HCT116 (cell line): ENCODE results near the gene ACSS1. TPM values are rescaled to one million over a fixed set of nuclear protein-coding genes. Genes with fewer than 3 reads are reported as not detected.

Experiments used
- ATAC-seq: fragments of 200-7000 bp; cut with Tn5 transposase; 2 replicates; pipeline ENCODE4 v1.9.1; 2020; ENCODE audit warnings: mild to moderate bottlenecking, moderate library complexity
- BruUV-seq: library from RNA; stranded (reverse); fragments of 400-500 nt; replicated peaks from 2 replicates; lab custom pipeline; 2021; lab: Mats Ljungman, UMichigan
- CTCF ChIA-PET: fragments of 300-600 bp; sonication (Branson Sonifier 250); formaldehyde crosslinking; loops from one replicate; lab custom pipeline; 2021; ENCODE audit warnings: antibody characterized with exemption; lab: Charles Lee
- POLR2A ChIA-PET: fragments of 300-600, 350-600 bp; sonication (Branson Sonifier 250); formaldehyde crosslinking; loops from one replicate; lab custom pipeline; 2021; ENCODE audit warnings: antibody characterized with exemption; lab: Charles Lee
- RAD21 ChIA-PET, 2 experiments: fragments of 300-600 bp; sonication (Branson Sonifier 250); formaldehyde crosslinking; loops; one replicate each; lab custom pipeline; 2023; ENCODE audit warnings: low total read pairs in 2 of 2; ENCODE audit not compliant: uncharacterized antibody in 2 of 2, unreplicated experiment in 2 of 2, low non-redundant PET in 1 of 2; lab: Charles Lee
- DNase-seq: peaks from one replicate; pipeline ENCODE4 v3.0.0-alpha.2; 2010; ENCODE audit warnings: low read depth, low spot score
- H2AFZ ChIP-seq: fragments of 200-600 bp; shearing (Covaris generic), sonication (generic); 2 replicates; pipeline ENCODE4 v1.6.1; 2017; ENCODE audit warnings: low read depth, mixed run types, mixed read lengths, antibody characterized with exemption, low read length; ENCODE audit not compliant: poor library complexity, severe bottlenecking
- H3K27ac ChIP-seq: 2 replicates; pipeline ENCODE4 v1.5.1; 2012; ENCODE audit warnings: low read depth, low read length
- H3K27me3 ChIP-seq: fragments of 200-600 bp; sonication (generic); 2 replicates; pipeline ENCODE4 v1.6.1; 2016; ENCODE audit warnings: mixed run types, low read length, mixed read lengths; ENCODE audit not compliant: insufficient read depth
- H3K36me3 ChIP-seq, 2 experiments: fragments of 200-500 bp in 1 of 2; fragments of 200-600 bp in 1 of 2; sonication (Bioruptor generic) in 1 of 2; sonication (generic) in 1 of 2; 2 replicates each; pipeline versions ENCODE4 v1.5.1 to v1.6.1; 2014 to 2016; ENCODE audit warnings: low read length in 2 of 2, inconsistent platforms in 1 of 2, mixed read lengths in 1 of 2, mixed run types in 1 of 2; ENCODE audit not compliant: insufficient read depth in 2 of 2, control insufficient read depth in 1 of 2
- H3K4me1 ChIP-seq, 2 experiments: fragments of 200-600 bp in 1 of 2; sonication (generic) in 1 of 2; 2 replicates each; pipeline versions ENCODE4 v1.5.1 to v1.6.1; 2012 to 2017; ENCODE audit warnings: low read length in 2 of 2, inconsistent platforms in 1 of 2, mild to moderate bottlenecking in 1 of 2, mixed read lengths in 1 of 2, mixed run types in 1 of 2, moderate library complexity in 1 of 2; ENCODE audit not compliant: insufficient read depth in 2 of 2, control insufficient read depth in 1 of 2
- H3K4me2 ChIP-seq: fragments of 200-600 bp; sonication (generic); 2 replicates; pipeline ENCODE4 v1.6.1; 2017; ENCODE audit warnings: mixed run types, low read length, mixed read lengths
- H3K4me3 ChIP-seq, 2 experiments: fragments of 200-600 bp in 1 of 2; sonication (generic) in 1 of 2; replicated peaks in 1 of 2; 2 replicates each; pipeline ENCODE4 v1.5.1; 2011 to 2016; ENCODE audit warnings: low read length in 2 of 2, control low read depth in 1 of 2, low read depth in 1 of 2, mild to moderate bottlenecking in 1 of 2, mixed read lengths in 1 of 2, mixed run types in 1 of 2
- H3K79me2 ChIP-seq: fragments of 200-600 bp; sonication (generic); 2 replicates; pipeline ENCODE4 v1.6.1; 2017; ENCODE audit warnings: mild to moderate bottlenecking, mixed run types, low read length, moderate library complexity, mixed read lengths; ENCODE audit not compliant: insufficient read depth
- H3K9ac ChIP-seq: fragments of 200-600 bp; sonication (generic); 2 replicates; pipeline ENCODE4 v1.6.1; 2016; ENCODE audit warnings: low read length, mixed read lengths
- H3K9me2 ChIP-seq: fragments of 200-600 bp; sonication (generic), shearing (Covaris generic); 2 replicates; pipeline ENCODE4 v1.6.1; 2017; ENCODE audit warnings: mixed run types, mild to moderate bottlenecking, moderate library complexity; ENCODE audit not compliant: insufficient read depth
- H3K9me3 ChIP-seq, 2 experiments: fragments of 200-500 bp in 1 of 2; fragments of 200-600 bp in 1 of 2; sonication (Bioruptor generic) in 1 of 2; sonication (generic) in 1 of 2; 2 replicates each; pipeline ENCODE4 v1.6.1; 2014 to 2017; ENCODE audit warnings: low read length in 2 of 2, mixed read lengths in 2 of 2, inconsistent platforms in 1 of 2, low read depth in 1 of 2, mild to moderate bottlenecking in 1 of 2, mixed run types in 1 of 2, moderate library complexity in 1 of 2; ENCODE audit not compliant: control insufficient read depth in 1 of 2, insufficient read depth in 1 of 2
- H4K20me1 ChIP-seq: fragments of 200-600 bp; sonication (generic), shearing (Covaris generic); 2 replicates; pipeline ENCODE4 v1.6.1; 2017; ENCODE audit warnings: mixed run types, mild to moderate bottlenecking, moderate library complexity; ENCODE audit not compliant: insufficient read depth
- ATF3 ChIP-seq: IDR thresholded peaks from 2 replicates; pipeline ENCODE4 v1.6.1; 2012
- CBX3 ChIP-seq: IDR thresholded peaks from 2 replicates; pipeline ENCODE4 v1.6.1; 2012; ENCODE audit warnings: low read depth
- CEBPB ChIP-seq: IDR thresholded peaks from 2 replicates; pipeline ENCODE4 v1.6.1; 2012; ENCODE audit warnings: low read depth
- EGR1 ChIP-seq: IDR thresholded peaks from 2 replicates; pipeline ENCODE4 v1.6.1; 2012; ENCODE audit warnings: low read depth
- ELF1 ChIP-seq: IDR thresholded peaks from 2 replicates; pipeline ENCODE4 v1.6.1; 2012; ENCODE audit warnings: low read depth, borderline replicate concordance
- EZH2 ChIP-seq: fragments of 200-600 bp; sonication (generic); IDR thresholded peaks from 2 replicates; pipeline ENCODE4 v1.6.1; 2017; ENCODE audit warnings: antibody characterized with exemption, mixed run types
- EZH2phosphoT487 ChIP-seq: fragments of 200-600 bp; IDR thresholded peaks from 2 replicates; pipeline ENCODE4 v1.6.1; 2018; ENCODE audit warnings: antibody characterized with exemption, borderline replicate concordance
- FOSL1 ChIP-seq: IDR thresholded peaks from 2 replicates; pipeline ENCODE4 v1.6.1; 2012; ENCODE audit warnings: low read depth
- MAX ChIP-seq: IDR thresholded peaks from 2 replicates; pipeline ENCODE4 v1.6.1; 2012
- POLR2A ChIP-seq: IDR thresholded peaks from 2 replicates; pipeline ENCODE4 v1.7.0; 2011; ENCODE audit warnings: borderline replicate concordance; ENCODE audit not compliant: insufficient read depth, insufficient read length; ENCODE audit errors: extremely low read depth
- RAD21 ChIP-seq: IDR thresholded peaks from 2 replicates; pipeline ENCODE4 v1.6.1; 2012; ENCODE audit warnings: low read depth, mild to moderate bottlenecking
- SIN3A ChIP-seq: IDR thresholded peaks from 2 replicates; pipeline ENCODE4 v1.6.1; 2012; ENCODE audit warnings: low read depth
- SP1 ChIP-seq: IDR thresholded peaks from 2 replicates; pipeline ENCODE4 v1.6.1; 2012; ENCODE audit warnings: low read depth
- SRF ChIP-seq: IDR thresholded peaks from 2 replicates; pipeline ENCODE4 v1.6.1; 2012; ENCODE audit warnings: low read depth
- TCF7L2 ChIP-seq: IDR thresholded peaks from 2 replicates; pipeline ENCODE4 v1.7.0; 2011; ENCODE audit warnings: borderline replicate concordance, inconsistent platforms; ENCODE audit not compliant: insufficient read depth, insufficient read length; ENCODE audit errors: extremely low read depth
- YY1 ChIP-seq: IDR thresholded peaks from 2 replicates; pipeline ENCODE4 v1.6.1; 2011; ENCODE audit warnings: low read length, low read depth, moderate library complexity, mild to moderate bottlenecking; ENCODE audit not compliant: insufficient replicate concordance; ENCODE audit errors: extremely low read depth
- ZBTB33 ChIP-seq: IDR thresholded peaks from 2 replicates; pipeline ENCODE4 v1.6.1; 2011; ENCODE audit warnings: mild to moderate bottlenecking, low read length, moderate library complexity; ENCODE audit not compliant: insufficient replicate concordance; ENCODE audit errors: extremely low read depth
- ZFX ChIP-seq: fragments of 450-650 bp; IDR thresholded peaks from 2 replicates; pipeline ENCODE4 v1.6.1; 2017
- intact Hi-C: fragments of 100-400 bp; cut with micrococcal nuclease; formaldehyde crosslinking; loops from 2 replicates; pipeline ENCODE4 v1.10.0; 2022
- total RNA-seq: library from RNA; stranded (reverse); gene quantifications from one replicate; pipeline ENCODE4 v1.2.1, GENCODE V29; 2021; ENCODE audit not compliant: unreplicated experiment
- TF ChIP-seq, protein P1 (sequence below), 3 experiments: fragments of 200-600 bp in 1 of 3; sonication (generic) in 1 of 3; IDR thresholded peaks in 2 of 3; conservative IDR thresholded peaks in 1 of 3; 2 replicates each; pipeline ENCODE4 v1.5.1; 2012 to 2017; ENCODE audit warnings: low read depth in 2 of 3, low read length in 2 of 3, antibody characterized with exemption in 1 of 3, borderline replicate concordance in 1 of 3, control low read depth in 1 of 3, mild to moderate bottlenecking in 1 of 3, mixed read lengths in 1 of 3, mixed run types in 1 of 3, moderate library complexity in 1 of 3; ENCODE audit not compliant: insufficient read depth in 1 of 3

Gene ACSS1
- total RNA-seq, 1 experiment from 2014 or later: 0.27 TPM

GRCh38 chr20:25079171-25079570 lies 21.2 kb upstream of the ACSS1 start (continued):
- TF ChIP-seq ZBTB33 (no peak), SIN3A (no peak), SRF (no peak), FOSL1 (no peak), ZFX (no peak), TCF7L2 (no peak), POLR2A (no peak), CBX3 (no peak), ELF1 (no peak), MAX (no peak), RAD21 (no peak)

DNA sequence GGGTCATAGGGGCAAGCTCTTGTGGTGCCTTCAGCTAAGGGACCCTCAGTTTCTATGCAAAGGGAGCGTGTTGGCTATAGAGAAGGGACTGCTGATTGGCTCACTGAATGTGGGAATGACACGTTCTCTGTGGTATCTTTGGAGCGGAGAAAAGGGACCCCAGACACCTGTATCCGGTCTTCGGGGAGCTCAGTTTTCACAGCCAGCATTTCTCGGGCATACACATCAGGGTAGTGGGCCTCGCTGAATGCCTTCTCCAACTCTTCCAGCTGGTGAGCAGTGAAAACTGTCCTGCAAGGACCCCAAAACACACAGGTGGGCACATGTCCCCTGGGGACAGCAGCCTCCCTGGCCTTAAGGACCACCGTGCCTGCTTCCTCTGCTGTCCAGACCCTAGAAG lies 20.7 kb upstream of the ACSS1 start:
- Histone ChIP-seq H3K9ac (no peak overlapping the region), H3K27me3 (peaks cover 31% of the 10 kb centered on the region), H3K79me2 (no peaks in the 10 kb centered on the region), H4K20me1 (no peaks in the 10 kb centered on the region; the same call in 1 of the 2 replicates), H3K9me3 (no peaks in the 10 kb centered on the region), H3K9me2 (no peaks in the 10 kb centered on the region), H3K27ac (no peak overlapping the region), H3K4me2 (no peak overlapping the region), H2AFZ (no peak overlapping the region), H3K4me3 (no peak overlapping the region), H3K36me3 (no peaks in the 10 kb centered on the region), H3K4me1 (peaks cover 17 to 21% of the 10 kb centered on the region in 2 experiments)
- ChIA-PET RAD21 (no interaction called here), POLR2A (no interaction called here), CTCF (interaction anchor here (0.8 kb wide), 1 partner anchor 85 kb away, joined by 3 read pairs; no protein-coding TSS in a partner anchor)
- intact Hi-C loops: no loop called here
- no peak for DNase-seq
- BruUV-seq: no TSS peak
- no peak for ATAC-seq
- TF ChIP-seq SP1 (no peak), FOSL1 (no peak), SIN3A (no peak), MAX (no peak), EZH2phosphoT487 (no peak), YY1 (no peak), TCF7L2 (no peak), ATF3 (no peak), RAD21 (no peak), POLR2A (no peak), EGR1 (no peak), ELF1 (no peak), CEBPB (no peak), EZH2 (no peak)
- TF ChIP-seq, protein P1, sequence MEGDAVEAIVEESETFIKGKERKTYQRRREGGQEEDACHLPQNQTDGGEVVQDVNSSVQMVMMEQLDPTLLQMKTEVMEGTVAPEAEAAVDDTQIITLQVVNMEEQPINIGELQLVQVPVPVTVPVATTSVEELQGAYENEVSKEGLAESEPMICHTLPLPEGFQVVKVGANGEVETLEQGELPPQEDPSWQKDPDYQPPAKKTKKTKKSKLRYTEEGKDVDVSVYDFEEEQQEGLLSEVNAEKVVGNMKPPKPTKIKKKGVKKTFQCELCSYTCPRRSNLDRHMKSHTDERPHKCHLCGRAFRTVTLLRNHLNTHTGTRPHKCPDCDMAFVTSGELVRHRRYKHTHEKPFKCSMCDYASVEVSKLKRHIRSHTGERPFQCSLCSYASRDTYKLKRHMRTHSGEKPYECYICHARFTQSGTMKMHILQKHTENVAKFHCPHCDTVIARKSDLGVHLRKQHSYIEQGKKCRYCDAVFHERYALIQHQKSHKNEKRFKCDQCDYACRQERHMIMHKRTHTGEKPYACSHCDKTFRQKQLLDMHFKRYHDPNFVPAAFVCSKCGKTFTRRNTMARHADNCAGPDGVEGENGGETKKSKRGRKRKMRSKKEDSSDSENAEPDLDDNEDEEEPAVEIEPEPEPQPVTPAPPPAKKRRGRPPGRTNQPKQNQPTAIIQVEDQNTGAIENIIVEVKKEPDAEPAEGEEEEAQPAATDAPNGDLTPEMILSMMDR (IDR thresholded peaks at IDR 0.05 in 2 of 3, conservative IDR thresholded peaks at IDR 0.05 in 1 of 3; ENCODE audit: borderline replicate concordance in 1 of 3, insufficient read depth in 1 of 3, low read depth in 2 of 3, low read length in 2 of 3): no peak
